LNCaP clone FGC (cell line): ENCODE measurements around the gene MACROD1.

Source experiments
- DNase-seq: peaks from one replicate; pipeline ENCODE4 v3.0.0-alpha.2; 2011; ENCODE audit warnings: low read depth
- H3K4me3 ChIP-seq: 2 replicates; pipeline ENCODE4 v1.5.1; 2011; ENCODE audit warnings: mild to moderate bottlenecking, low read depth, low read length, control low read depth
- CTCF ChIP-seq: IDR thresholded peaks from 2 replicates; pipeline ENCODE4 v1.5.1; 2012; ENCODE audit warnings: mild to moderate bottlenecking; ENCODE audit not compliant: control insufficient read depth, insufficient read depth; ENCODE audit errors: extremely low read depth

The MACROD1 gene

DNA sequence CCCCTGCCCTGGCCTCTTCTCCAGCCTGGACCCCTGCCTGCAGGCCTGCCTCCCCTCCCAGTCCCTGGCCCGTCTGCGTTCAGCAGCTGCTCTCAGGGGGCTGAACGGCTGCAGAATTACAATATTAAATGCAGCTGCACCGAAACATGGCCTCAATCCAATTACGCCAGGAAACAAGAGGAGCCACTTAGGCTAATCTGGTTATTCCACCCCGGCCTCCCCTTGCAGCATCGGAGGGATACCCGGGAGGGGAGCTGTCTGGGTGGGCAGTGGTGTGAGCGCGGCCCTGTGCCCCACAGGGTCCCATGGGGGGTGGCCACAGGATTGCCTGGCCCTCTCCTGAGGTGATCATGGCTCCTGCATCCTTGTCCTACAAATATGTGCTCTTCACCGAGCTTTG, 87.6 kb downstream of the MACROD1 start:
- no peak overlapping the region for H3K4me3 ChIP-seq
- no peak for TF ChIP-seq CTCF
- DNase-seq: no peak

GRCh38 chr11:64077607-64078006, 88.3 kb downstream of the MACROD1 start:
- no peak for DNase-seq
- TF ChIP-seq CTCF: no peak
- H3K4me3 ChIP-seq: no peak overlapping the region

DNA sequence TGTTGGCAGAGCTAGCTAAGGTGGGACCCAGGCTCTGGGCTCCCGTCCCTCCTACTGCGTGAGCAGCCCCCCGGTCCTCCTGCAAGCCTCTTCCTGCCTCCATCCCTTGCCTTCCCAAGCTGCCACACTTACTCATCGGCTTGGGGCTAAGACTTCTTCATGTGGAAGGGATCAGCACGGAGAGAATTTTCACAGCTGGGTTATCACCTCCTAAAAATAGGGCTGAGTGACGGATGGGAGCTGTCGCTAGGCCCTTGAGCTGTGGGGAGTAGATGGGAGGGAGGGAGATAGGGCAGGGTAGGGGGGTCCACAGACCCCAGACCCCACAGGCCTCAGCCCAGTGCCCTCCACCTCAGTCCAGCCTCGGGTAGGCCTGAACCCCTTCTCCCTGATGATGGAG, 89.2 kb downstream of the MACROD1 start:
- TF ChIP-seq CTCF: no peak
- no peak for DNase-seq
- H3K4me3 ChIP-seq: no peak overlapping the region

DNA sequence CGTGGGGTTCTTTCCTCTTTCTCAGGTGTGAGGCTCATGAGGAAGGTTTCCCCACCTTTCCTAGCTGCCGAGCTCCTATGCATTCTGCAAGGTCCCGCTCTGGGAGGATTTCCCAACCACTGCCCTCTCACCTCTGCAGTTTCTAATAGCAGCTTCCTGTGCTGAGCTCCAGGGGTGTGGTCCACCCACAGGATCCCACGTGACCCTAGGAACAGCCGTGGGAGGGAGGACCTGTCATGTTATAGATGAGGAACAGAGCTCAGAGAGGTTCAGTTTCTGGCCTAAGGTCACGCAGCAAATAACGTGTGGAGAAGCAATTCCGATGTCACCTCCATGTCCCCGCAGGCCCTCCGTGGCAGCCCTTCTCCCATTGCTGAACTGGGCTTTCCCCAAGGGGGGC, 91.7 kb downstream of the MACROD1 start:
- no peak for DNase-seq
- H3K4me3 ChIP-seq: no peak overlapping the region
- TF ChIP-seq CTCF: no peak

DNA sequence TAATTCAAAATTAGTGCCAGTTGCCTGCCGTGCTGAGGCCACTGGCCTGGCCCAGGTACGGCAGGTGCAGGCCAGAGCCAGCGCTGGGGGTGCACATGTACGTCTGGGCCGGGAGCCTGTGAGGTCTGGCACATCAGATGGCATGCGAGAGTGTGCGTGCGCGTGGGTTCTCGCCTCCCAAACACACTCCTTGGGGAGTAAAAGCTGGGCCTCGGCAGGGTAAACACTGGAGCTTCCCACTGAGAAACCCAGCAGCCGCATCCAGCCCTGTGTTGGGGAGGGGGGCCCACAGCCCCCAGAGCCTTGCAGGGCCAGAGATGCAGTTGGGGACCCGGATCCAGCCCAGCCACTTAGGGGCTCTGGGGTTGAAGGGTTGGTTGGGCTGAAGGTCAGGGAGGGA, 92.4 kb downstream of the MACROD1 start:
- no peak for TF ChIP-seq CTCF
- DNase-seq: no peak
- H3K4me3 ChIP-seq: no peak overlapping the region

DNA sequence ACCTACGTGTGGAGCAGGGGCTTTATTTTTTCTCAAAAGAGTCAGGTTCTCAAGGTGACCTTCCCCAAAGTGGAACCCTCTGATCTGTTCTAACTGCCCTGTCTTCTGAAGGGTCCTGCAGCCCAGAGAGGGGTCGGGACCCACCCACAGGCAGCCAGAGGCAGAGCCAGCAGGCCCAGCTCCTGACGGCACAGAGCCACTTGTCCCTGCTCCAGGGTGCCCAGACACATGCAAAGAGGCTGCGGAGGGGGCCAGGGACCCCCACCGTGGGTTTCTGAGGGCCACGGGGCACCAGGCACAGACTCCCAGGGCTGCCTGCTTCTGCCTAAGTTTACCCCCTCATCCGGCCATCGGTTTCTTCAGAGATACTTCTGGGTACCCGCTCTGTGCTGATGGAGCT, 93.0 kb downstream of the MACROD1 start:
- no peak overlapping the region for H3K4me3 ChIP-seq
- DNase-seq: no peak
- TF ChIP-seq CTCF: no peak

GRCh38 chr11:64072403-64072802, 93.5 kb downstream of the MACROD1 start:
- no peak for DNase-seq

More at GRCh38 chr11:64072403-64072802, 93.5 kb downstream of the MACROD1 start:
- TF ChIP-seq CTCF: no peak
- no peak overlapping the region for H3K4me3 ChIP-seq
